Uterus (tissue), 4 donors: ENCODE results near the gene PTGDS. TPM values are rescaled to one million over a fixed set of nuclear protein-coding genes. Genes with fewer than 3 reads are reported as not detected.

Source experiments
- DNase-seq, 2 donors: peaks; one replicate each; pipeline ENCODE4 v3.0.0-alpha.2; 2019 to 2020
- H3K27ac ChIP-seq, 2 donors: fragments of 200-600 bp; sonication (generic); 1 replicate in 1 of 2; 2 replicates in 1 of 2; pipeline ENCODE4 v1.5.1; 2016 to 2018
- H3K27me3 ChIP-seq, 2 donors: fragments of 200-600 bp; sonication (generic); one replicate each; pipeline ENCODE4 v1.5.1; 2018 to 2019; ENCODE audit warnings: control low read depth in 1 of 2
- H3K36me3 ChIP-seq, 2 donors: fragments of 200-600 bp; sonication (generic); one replicate each; pipeline ENCODE4 v1.5.1; 2019; ENCODE audit warnings: control low read depth in 1 of 2
- H3K4me1 ChIP-seq, 2 donors: fragments of 200-600 bp; sonication (generic); one replicate each; pipeline ENCODE4 v1.5.1; 2018 to 2019; ENCODE audit warnings: control low read depth in 1 of 2
- H3K4me3 ChIP-seq, 2 donors: fragments of 200-600 bp; sonication (generic); 1 replicate in 1 of 2; 2 replicates in 1 of 2; pipeline ENCODE4 v1.5.1; 2018 to 2019; ENCODE audit warnings: mild to moderate bottlenecking in 1 of 2
- H3K9me3 ChIP-seq, 2 donors: fragments of 200-600 bp; sonication (generic); one replicate each; pipeline ENCODE4 v1.5.1; 2019; ENCODE audit warnings: control low read depth in 1 of 2
- POLR2A ChIP-seq, 2 donors: fragments of 450-650 bp; IDR thresholded peaks; one replicate each; pipeline ENCODE4 v1.6.1; 2016; ENCODE audit warnings: antibody characterized with exemption in 2 of 2, mild to moderate bottlenecking in 1 of 2, moderate library complexity in 1 of 2
- intact Hi-C: fragments of 100-400 bp; cut with DNase I; formaldehyde crosslinking; loops from one replicate; pipeline ENCODE4 v1.15.1; 2023; ENCODE audit warnings: low total_unique reads
- total RNA-seq, 4 donors: library from RNA; depleted of rRNA in 3 of 4; stranded (reverse); fragments of >200 nt in 3 of 4; gene quantifications; one replicate each; pipeline versions ENCODE4 v1.1.0 to v1.2.4, GENCODE V29; 2014 to 2023
- TF ChIP-seq, protein P1 (sequence below), 4 experiments: fragments of 200-600 bp in 2 of 4; fragments of 450-650 bp in 2 of 4; sonication (generic) in 2 of 4; IDR thresholded peaks; one replicate each; pipeline ENCODE4 v1.5.1; 2016 to 2019; ENCODE audit warnings: antibody characterized with exemption in 4 of 4, mild to moderate bottlenecking in 2 of 4, moderate library complexity in 1 of 4
- donor health status: DM: yes; HTN: yes; CAD: no.

PTGDS gene
- total RNA-seq, 4 donors from 2014 or later, result 13.5 to 116 (median 58.8) TPM

DNA sequence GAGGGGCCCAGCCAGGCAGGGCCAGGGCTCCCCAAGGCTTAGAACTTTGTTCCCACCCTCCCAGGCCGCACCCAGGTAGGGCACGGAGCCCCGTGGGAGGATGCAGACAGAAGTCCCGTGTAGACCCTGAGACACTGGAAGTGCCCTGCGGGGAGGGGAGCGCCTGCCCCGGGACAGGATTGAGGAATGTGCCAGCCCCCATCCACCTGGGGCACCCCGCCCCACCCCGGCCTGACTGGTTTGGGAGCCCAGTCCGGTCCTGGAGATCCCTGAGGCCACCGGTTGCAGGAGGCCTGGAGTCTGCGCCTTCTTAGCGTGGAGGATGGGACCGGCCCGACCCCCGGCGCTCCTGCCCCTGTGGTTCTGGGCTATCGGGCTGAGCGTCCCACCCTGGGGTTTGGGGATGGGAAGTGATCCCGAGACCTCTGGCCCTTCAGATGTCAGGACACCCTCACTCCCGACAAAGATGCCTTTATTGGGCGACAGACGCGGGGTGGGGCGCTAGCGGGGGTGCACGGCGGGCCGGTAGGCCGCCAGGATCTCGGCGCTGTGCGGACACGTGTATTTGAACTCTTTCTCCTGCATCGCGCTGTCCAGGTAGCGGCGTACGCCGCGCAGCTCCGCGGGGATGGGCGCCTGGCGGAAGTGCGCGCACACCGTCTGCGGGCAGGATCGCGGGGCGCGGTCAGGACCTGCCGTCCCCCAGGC, 17.0 kb downstream of the PTGDS start:
- H3K4me1 ChIP-seq, result peaks cover 0 to 19% of the 10 kb centered on the region in 2 donors
- no peaks in the 10 kb centered on the region for H3K36me3 ChIP-seq
- no peak for TF ChIP-seq POLR2A (IDR thresholded peaks at IDR 0.05)
- TF ChIP-seq, protein P1, sequence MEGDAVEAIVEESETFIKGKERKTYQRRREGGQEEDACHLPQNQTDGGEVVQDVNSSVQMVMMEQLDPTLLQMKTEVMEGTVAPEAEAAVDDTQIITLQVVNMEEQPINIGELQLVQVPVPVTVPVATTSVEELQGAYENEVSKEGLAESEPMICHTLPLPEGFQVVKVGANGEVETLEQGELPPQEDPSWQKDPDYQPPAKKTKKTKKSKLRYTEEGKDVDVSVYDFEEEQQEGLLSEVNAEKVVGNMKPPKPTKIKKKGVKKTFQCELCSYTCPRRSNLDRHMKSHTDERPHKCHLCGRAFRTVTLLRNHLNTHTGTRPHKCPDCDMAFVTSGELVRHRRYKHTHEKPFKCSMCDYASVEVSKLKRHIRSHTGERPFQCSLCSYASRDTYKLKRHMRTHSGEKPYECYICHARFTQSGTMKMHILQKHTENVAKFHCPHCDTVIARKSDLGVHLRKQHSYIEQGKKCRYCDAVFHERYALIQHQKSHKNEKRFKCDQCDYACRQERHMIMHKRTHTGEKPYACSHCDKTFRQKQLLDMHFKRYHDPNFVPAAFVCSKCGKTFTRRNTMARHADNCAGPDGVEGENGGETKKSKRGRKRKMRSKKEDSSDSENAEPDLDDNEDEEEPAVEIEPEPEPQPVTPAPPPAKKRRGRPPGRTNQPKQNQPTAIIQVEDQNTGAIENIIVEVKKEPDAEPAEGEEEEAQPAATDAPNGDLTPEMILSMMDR (IDR thresholded peaks at IDR 0.05), result no peak
- no peak overlapping the region for H3K4me3 ChIP-seq
- intact Hi-C loops, result no loop called here
- no peaks in the 10 kb centered on the region for H3K9me3 ChIP-seq
- no peak for DNase-seq
- no peak overlapping the region for H3K27ac ChIP-seq
- H3K27me3 ChIP-seq, result no peaks in the 10 kb centered on the region

DNA sequence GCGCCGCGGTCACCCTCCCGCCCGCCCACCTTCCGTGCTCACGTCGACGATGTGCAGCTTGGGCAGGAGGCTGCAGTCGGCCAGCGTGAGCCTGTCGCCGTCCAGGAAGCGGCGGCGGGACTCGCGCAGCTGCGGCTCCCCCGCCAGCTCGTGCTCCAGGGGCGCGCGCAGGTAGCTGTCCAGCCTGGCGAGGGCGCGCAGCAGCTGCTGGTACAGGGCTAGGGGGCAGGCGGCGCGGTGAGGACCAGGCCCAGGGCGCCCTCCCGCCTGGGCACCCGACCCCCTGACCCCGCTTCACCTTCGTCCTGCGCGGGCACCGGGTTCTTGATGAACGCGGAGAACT, 17.6 kb downstream of the PTGDS start:
- Histone ChIP-seq H3K9me3 (no peaks in the 10 kb centered on the region), H3K4me1 (peaks cover 0 to 19% of the 10 kb centered on the region in 2 donors), H3K27me3 (no peaks in the 10 kb centered on the region), H3K27ac (no peak overlapping the region), H3K36me3 (no peaks in the 10 kb centered on the region), H3K4me3 (no peak overlapping the region)
- TF ChIP-seq, protein P1 (IDR thresholded peaks at IDR 0.05), result no peak
- no peak for TF ChIP-seq POLR2A (IDR thresholded peaks at IDR 0.05)
- no peak for DNase-seq
- intact Hi-C loops, result no loop called here

DNA sequence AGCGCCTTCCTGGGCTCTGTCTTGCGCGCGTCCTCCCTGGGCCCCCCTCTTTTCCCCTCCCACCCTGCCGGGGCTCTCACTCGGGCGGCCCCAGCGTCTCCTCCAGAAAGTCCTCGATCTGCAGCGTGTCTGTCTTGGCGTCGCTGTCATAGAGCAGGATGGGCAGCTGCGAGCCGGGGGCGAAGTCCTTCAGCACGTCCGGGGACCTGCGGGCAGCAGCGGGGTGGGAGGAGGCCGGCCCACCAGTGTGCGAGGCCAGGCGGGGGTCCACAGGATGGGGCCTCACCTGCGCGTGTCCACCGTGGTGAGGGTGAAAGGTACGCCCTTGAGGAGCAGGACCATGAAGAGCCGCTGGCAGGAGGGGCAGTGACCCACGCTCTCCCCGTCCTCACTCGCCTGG, 18.1 kb downstream of the PTGDS start:
- no peak overlapping the region for H3K4me3 ChIP-seq
- no peak overlapping the region for H3K27ac ChIP-seq
- no peak for DNase-seq
- no peaks in the 10 kb centered on the region for H3K9me3 ChIP-seq
- intact Hi-C loops, result no loop called here
- H3K4me1 ChIP-seq, result peaks cover 0 to 19% of the 10 kb centered on the region in 2 donors
- H3K27me3 ChIP-seq, result no peaks in the 10 kb centered on the region
- TF ChIP-seq, protein P1 (IDR thresholded peaks at IDR 0.05), result no peak
- no peak for TF ChIP-seq POLR2A (IDR thresholded peaks at IDR 0.05)
- no peaks in the 10 kb centered on the region for H3K36me3 ChIP-seq

DNA sequence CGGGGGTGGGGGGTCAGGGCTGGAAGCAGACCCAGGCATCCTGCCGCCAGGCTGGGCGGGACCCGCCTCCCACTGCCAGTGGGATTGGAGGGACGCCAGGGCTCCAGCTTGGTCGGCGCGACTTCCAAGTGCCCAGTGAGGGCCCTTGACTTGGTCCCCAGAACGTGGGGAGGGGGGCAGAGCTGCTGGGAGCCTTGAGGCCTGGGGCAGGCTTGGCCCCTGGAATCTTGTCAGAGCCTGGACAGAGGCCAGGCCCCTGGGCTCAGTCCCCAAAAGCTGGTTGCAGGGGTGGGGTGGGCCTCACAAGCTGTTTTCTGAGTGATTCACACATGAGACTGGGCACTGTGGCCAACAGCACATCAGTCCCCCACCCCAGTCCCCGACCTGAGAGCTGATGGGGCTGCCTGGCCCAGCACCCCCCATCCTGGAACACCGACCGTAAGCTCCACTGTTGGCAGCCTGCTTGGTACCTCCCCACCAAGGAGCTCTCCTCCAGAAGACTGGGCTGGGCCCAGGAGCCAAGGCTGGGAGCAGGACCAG, 18.5 kb downstream of the PTGDS start:
- no peak overlapping the region for H3K27ac ChIP-seq
- no peak overlapping the region for H3K4me3 ChIP-seq
- intact Hi-C loops, result no loop called here
- H3K27me3 ChIP-seq, result no peaks in the 10 kb centered on the region
- no peaks in the 10 kb centered on the region for H3K9me3 ChIP-seq
- peaks cover 0 to 19% of the 10 kb centered on the region in 2 donors for H3K4me1 ChIP-seq
- no peak for DNase-seq
- no peak for TF ChIP-seq POLR2A (IDR thresholded peaks at IDR 0.05)
- TF ChIP-seq, protein P1 (IDR thresholded peaks at IDR 0.05), result no peak
- H3K36me3 ChIP-seq, result no peaks in the 10 kb centered on the region

DNA sequence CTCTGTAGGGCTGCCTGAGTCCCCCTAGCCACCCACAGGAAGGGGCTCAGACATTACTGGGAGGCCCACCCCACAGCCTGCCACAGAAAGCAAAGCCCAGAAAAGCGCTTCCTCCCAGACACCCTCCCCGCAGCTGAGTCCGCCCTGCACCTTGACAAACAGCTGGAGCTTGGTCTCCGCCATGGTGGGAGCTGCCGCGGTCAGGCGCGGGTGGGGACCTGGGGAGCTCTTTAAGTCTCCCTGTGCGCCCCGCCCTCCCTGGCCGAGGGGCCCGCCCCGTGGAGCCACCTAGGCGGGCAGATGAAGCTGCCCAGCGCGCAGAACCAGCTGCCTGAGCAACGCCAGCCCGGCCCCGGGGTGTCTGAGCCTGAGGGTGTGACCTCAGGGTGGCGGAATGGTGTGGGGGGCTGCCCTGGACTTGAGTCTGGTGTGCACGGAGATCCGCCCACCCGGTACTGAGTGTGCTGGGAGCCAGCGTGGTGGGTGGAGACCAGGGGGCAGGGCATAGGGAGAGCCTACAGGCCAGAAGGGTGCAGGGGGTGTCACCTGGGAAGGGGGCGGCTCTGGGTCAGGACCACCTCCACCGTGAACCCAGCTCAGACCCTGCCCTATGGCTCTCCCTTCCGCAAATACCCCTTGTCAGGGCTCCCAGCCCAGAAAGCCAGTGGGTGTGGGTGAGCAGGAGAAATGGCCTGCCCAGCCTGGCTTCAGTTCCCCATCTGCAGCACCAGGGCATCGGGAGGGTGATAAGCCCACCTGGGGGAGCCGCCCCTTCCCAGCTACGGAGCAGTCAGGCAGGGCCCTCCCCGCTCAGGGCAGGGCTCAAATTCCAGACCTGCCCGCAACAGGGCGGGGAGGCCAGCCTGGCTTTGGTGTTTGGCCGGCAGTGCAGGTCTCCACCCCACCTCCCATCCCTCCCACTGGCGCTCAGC, 19.3 kb downstream of the PTGDS start, which contains the start of gene CLIC3:
Gene CLIC3, minus strand, starts transcription at position 208 of the 932 bp plus-strand sequence. Its CDS starts 25 bp downstream, at position 183.
- no peak within 1 kb of the TSS for H3K27ac ChIP-seq
- peaks cover 0 to 19% of the 10 kb centered on the region in 2 donors for H3K4me1 ChIP-seq
- no peak for TF ChIP-seq POLR2A (IDR thresholded peaks at IDR 0.05)
- TF ChIP-seq, protein P1 (IDR thresholded peaks at IDR 0.05), result no peak
- no peaks in the 10 kb centered on the region for H3K36me3 ChIP-seq
- H3K27me3 ChIP-seq, result no peaks in the 10 kb centered on the region
- no peak within 1 kb of the TSS for H3K4me3 ChIP-seq
- intact Hi-C loops, result no loop called here
- no peak for DNase-seq
- no peaks in the 10 kb centered on the region for H3K9me3 ChIP-seq
